GM18499 (cell line): ENCODE data around the gene NFIA.

Experiments used
- ATAC-seq: cut with Tn5 transposase; IDR thresholded peaks from one replicate; pipeline ENCODE4 v1.9.1; 2021; ENCODE audit warnings: moderate number of reproducible peaks; ENCODE audit not compliant: insufficient read depth, unreplicated experiment

The NFIA gene

GRCh38 chr1:61233121-61233660, 150.8 kb downstream of the NFIA start:
- ATAC-seq = no peak

DNA sequence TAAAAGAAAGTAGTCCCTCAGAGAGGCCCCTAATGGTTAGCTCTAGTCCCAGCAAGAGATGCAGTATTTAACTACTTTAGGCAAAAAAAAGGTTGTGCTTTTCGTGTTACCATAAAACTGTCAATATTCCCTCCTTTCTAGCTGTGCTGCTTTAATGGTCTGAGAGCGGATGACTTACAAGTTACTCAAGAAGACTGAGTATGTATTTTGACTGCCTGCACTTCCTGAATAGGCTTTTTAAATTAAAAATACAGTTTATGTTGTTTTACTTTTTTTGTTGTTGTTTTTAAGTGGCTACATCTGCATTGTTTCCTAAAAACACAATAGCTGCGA, 152.2 kb downstream of the NFIA start:
- ATAC-seq = no peak

DNA sequence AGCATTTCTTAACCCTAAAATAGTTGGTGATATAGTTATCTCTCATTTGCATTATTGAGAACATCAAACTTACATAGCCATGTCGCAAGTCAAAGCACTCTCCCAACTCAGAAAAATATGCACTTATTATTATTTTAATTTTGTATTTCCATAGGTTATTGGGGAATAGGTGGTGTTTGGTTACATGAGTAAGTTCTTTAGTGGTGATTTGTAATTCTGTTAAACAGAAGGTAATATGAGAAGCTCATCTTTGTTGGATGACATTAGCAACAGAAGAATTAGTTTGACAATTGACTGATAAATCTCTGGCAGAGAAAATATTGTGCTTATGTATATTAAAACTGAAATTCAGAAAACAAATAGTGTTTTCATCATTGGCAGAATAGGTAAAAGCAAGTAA, 154.8 kb downstream of the NFIA start:
- no peak for ATAC-seq

- no peak for ATAC-seq
Measured at GRCh38 chr1:61237659-61238358, 155.4 kb downstream of the NFIA start.

- ATAC-seq = no peak
Measured at GRCh38 chr1:61238359-61238665, 156.0 kb downstream of the NFIA start.

GRCh38 chr1:61240878-61241277, 158.5 kb downstream of the NFIA start:
- ATAC-seq = no peak

- ATAC-seq = no peak
Measured at GRCh38 chr1:61241411-61241838, 159.1 kb downstream of the NFIA start.

- no peak for ATAC-seq
Measured at GRCh38 chr1:61241973-61242381, 159.6 kb downstream of the NFIA start.

DNA sequence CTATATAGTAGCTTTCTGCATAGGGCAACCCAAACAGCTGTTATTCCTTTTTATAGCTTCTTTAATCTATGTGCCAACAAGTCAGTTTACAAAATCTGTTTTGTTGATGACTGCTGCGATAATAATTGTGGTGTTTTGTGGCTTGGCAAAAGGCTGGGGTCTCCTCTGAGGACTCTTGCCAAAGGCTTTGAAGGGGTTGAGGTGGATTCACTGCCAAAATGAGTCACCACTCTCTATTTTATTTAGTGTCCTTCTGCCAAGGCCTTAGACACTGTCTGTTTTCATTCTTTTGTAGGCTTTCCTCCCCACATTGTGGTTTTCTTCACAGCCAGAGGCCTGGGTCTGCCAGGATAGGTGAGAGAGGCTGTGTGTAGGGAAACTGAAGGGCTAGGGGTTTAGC, 161.8 kb downstream of the NFIA start:
- no peak for ATAC-seq

DNA sequence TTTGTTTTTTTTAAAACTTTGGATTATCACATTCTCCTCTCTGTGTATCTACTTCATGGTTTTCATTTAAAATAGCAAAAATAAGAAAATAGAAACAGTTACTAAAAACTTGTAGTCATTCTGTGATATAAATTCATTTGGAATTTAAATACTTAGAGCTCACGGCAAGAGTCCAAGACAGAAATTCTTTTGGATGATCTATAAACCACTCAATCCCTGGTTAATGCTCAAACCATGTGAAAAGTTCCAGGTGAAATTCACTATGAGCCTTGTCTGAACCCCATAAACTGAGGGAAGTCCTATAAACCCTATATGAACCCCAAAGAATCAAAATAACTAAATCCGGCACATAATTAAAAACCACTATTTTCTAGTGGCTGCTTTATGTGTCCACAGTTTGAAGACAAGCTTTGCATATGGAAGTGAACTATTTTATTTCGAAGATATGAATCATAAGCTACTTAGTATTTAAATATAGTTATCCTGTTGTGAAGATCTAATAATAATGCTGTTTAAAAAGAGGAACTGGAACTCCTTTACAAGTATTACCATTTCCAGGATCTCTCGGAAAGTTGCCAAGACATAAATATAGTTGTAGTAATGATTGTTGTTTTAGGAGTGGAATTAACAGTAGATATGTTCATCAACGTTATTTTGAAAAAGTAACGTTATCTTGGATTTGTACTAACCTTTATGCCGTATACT, 163.5 kb downstream of the NFIA start:
- no peak for ATAC-seq

DNA sequence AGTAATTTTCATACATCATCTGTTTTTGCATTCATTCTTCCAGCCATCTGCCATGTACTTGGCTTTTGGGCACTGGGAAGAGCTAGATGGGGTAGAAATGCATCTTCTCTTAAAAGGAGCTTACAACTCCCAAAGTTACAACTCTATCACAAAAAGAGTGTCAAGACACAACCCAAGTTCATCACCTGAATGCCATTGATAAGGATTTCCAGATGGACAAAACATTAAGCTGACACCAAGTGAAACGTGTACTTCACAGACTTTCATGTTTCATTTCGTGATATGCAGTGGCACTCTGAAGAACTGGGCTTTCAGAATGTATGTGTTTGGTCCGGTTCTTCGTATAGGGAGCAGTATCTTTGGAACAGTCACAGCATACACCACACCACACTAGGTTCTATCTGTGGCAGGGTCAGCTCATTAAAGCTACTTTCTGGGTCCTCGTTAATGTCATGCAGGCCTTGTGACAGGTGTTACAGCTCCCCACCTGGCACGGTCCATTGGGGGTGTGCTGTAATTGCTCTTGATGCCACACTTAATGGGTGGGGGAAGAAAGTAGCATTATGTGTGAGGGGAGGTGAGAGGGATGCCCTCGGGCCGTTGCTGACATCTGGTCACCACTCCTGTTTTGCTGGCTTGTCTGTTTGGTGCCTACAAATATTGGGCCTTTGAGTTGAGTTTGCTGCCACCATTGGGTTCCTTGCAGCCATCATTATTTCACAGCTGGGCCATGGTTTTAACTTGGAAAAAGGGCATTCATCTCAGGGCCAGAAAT, 164.9 kb downstream of the NFIA start:
- no peak for ATAC-seq

GRCh38 chr1:61247881-61248752, 165.8 kb downstream of the NFIA start:
- ATAC-seq = no peak

- no peak for ATAC-seq
Measured at GRCh38 chr1:61250933-61251332, 168.6 kb downstream of the NFIA start.

DNA sequence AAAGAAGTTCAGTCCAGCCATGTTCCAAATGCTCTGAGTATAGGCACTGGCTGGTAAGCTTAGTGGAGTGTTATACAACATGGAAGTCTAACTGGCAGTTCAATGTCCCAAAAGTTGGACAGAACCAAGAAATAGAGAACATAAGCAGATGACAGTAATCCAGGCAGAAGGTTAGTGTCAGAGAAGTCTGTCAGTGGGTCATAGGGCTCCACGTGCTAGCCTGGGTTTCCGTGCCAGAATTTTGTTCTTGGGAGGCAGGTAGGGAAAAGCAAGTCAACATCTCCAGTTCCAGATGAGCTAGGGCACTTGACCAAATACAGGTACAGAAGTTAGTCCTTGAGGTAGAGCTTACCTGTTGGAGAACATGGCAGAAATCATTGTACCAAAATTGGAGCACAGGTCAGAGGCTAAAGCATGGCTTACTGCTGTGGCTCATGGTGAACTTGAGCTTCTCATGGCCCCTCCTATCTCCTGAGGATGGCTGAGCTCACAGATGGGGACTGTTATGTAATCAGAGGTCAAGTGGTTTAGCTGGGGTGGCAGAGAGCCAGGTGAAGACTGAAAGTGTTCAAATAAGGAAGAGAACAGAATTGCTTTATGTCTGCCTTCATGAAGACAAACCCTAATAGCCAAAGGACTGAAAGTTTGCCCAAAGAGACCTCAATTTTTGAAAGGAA, 170.8 kb downstream of the NFIA start:
- no peak for ATAC-seq

GRCh38 chr1:61253912-61254633, 171.7 kb downstream of the NFIA start:
- no peak for ATAC-seq

- ATAC-seq = no peak
Measured at GRCh38 chr1:61254634-61255357, 172.4 kb downstream of the NFIA start.

- no peak for ATAC-seq
Measured at GRCh38 chr1:61255358-61255703, 173.0 kb downstream of the NFIA start.

GRCh38 chr1:61259379-61260148, 177.2 kb downstream of the NFIA start:
- ATAC-seq = no peak
